D721Med (cell line): ENCODE data around the gene SERPINA12.
A peak's percentile ranks its signal among the peaks of the same experiment; 100 is the strongest.

Experiments
- DNase-seq: peaks from one replicate; pipeline ENCODE4 v3.0.0; 2011; ENCODE audit warnings: low spot score; ENCODE audit not compliant: insufficient read length
- FAIRE-seq: peaks from 2 replicates; lab custom pipeline; 2011; peaks lifted over from hg19 to GRCh38; lab: Jason Lieb, UNC
- CTCF ChIP-seq: IDR thresholded peaks from 2 replicates; pipeline ENCODE4 v1.5.1; 2012; ENCODE audit warnings: mild to moderate bottlenecking, control low read depth; ENCODE audit not compliant: insufficient read depth; ENCODE audit errors: missing control alignments

The SERPINA12 gene

GRCh38 chr14:94509356-94509755, at the start of gene SERPINA12:
Gene SERPINA12 (minus strand): TSS chr14:94509469. CDS start chr14:94498397, 11,072 bp downstream.
- TF ChIP-seq CTCF: no peak
- FAIRE-seq (no peak), DNase-seq (no peak)

- FAIRE-seq: no peak
- no peak for DNase-seq
- TF ChIP-seq CTCF: no peak
Measured at GRCh38 chr14:94558842-94559241, 49.6 kb upstream of the SERPINA12 start.

GRCh38 chr14:94557327-94557726, 48.1 kb upstream of the SERPINA12 start:
- FAIRE-seq (no peak), DNase-seq (no peak)
- TF ChIP-seq CTCF: no peak

GRCh38 chr14:94555991-94556390, 46.7 kb upstream of the SERPINA12 start:
- DNase-seq (no peak), FAIRE-seq (no peak)
- no peak for TF ChIP-seq CTCF

- TF ChIP-seq CTCF: no peak
- FAIRE-seq (no peak), DNase-seq (no peak)
Measured at GRCh38 chr14:94550041-94550440, 40.8 kb upstream of the SERPINA12 start.

GRCh38 chr14:94548999-94549985, 40.0 kb upstream of the SERPINA12 start:
- peak; percentile 70 for TF ChIP-seq CTCF
- FAIRE-seq (no peak), DNase-seq (peak; percentile 49)
